ENCODE data around the gene CAP2.
"Not testable (repeated sequence)": the region's sequence is repeated elsewhere in the genome, so short reads cannot be mapped to it uniquely, and the experiment has no call there.

CAP2 gene

DNA sequence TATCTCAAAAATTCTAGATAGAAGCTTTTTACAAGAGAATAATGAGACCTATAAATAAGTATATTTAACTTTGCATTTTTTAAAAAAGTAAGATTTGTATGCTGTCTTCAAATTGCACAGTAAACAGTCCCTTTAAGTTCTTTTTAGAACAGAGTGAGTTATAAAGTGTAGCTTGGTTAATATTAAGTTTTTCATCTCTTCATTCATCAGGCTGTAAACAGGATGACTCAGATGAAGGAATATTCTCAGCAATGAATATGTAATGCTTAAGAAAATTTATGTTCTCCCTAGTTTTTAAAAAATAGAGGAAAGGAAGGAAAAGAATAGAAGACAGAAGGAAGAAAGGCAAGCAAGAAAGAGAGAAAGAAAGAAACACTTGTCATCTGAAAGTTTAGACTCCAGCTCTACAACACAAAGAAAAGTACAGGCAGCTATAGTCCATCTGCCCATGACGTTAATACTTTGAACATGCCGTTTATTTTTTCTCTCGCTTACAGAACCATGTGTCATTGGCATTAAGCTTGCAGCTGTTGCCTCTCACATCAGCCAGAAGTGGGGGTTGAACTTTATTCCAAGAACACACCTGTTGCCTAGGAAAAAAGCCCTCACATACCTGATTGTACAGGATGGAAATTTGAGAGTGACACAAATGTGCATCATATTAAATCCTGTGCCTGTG is 36.1 kb downstream of the CAP2 start:
- H3K4me3 ChIP-seq (replicated peaks in 1 of 2; ENCODE audit: low read depth in 2 of 2, low read length in 2 of 2): no peak overlapping the region
- no peak for DNase-seq (ENCODE audit: low read depth in 2 of 2)
- TF ChIP-seq, protein P1, sequence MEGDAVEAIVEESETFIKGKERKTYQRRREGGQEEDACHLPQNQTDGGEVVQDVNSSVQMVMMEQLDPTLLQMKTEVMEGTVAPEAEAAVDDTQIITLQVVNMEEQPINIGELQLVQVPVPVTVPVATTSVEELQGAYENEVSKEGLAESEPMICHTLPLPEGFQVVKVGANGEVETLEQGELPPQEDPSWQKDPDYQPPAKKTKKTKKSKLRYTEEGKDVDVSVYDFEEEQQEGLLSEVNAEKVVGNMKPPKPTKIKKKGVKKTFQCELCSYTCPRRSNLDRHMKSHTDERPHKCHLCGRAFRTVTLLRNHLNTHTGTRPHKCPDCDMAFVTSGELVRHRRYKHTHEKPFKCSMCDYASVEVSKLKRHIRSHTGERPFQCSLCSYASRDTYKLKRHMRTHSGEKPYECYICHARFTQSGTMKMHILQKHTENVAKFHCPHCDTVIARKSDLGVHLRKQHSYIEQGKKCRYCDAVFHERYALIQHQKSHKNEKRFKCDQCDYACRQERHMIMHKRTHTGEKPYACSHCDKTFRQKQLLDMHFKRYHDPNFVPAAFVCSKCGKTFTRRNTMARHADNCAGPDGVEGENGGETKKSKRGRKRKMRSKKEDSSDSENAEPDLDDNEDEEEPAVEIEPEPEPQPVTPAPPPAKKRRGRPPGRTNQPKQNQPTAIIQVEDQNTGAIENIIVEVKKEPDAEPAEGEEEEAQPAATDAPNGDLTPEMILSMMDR (IDR thresholded peaks at IDR 0.05; ENCODE audit: low read depth, low read length): no peak

DNA sequence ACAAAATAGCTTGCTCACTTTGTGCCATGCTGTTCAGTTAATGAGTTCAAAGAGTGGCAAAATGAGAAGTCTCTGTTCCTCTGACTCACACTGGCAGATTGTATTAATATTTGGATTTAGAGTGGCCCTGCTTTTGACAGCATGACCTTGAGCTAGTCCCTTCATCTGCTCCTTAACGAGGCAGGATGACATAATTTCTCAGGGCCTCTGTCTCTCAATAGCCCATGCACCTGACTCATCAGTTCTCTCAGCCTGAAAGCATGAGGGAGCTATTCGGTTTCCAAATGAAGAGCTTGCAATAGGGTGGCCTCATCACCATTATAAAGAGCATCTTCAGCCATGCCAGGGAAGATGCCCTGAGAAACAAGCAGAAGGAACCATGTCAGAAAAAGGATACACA is 38.2 kb downstream of the CAP2 start:
- peak in 1 of 2 donors; percentile 43 for DNase-seq (ENCODE audit: low read depth in 2 of 2)
- TF ChIP-seq, protein P1 (IDR thresholded peaks at IDR 0.05; ENCODE audit: low read depth, low read length): no peak
- H3K4me3 ChIP-seq (replicated peaks in 1 of 2; ENCODE audit: low read depth in 2 of 2, low read length in 2 of 2): no peak overlapping the region

DNA sequence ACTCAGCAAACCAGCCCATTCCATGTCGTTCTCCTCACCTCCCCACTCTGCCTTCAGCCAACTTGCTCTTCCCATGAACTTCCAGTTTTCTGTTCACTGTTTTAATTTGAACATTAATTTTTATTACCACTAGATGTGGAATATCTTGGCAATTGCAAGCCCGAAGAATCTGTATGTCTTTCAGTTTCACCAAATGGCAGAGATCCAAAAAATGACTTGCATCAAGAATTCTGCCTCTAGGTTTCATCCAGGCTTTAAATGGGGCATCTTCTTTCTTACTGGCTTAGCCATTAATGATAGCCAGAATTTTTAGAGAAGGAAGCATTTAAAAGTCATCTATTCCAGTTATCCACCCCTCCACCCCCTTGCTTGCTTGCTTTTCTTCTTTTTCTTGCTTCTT is 39.0 kb downstream of the CAP2 start:
- TF ChIP-seq, protein P1 (IDR thresholded peaks at IDR 0.05; ENCODE audit: low read depth, low read length): no peak
- H3K4me3 ChIP-seq (replicated peaks in 1 of 2; ENCODE audit: low read depth in 2 of 2, low read length in 2 of 2): no peak overlapping the region
- DNase-seq (ENCODE audit: low read depth in 2 of 2): peak; percentile 21 to 47

DNA sequence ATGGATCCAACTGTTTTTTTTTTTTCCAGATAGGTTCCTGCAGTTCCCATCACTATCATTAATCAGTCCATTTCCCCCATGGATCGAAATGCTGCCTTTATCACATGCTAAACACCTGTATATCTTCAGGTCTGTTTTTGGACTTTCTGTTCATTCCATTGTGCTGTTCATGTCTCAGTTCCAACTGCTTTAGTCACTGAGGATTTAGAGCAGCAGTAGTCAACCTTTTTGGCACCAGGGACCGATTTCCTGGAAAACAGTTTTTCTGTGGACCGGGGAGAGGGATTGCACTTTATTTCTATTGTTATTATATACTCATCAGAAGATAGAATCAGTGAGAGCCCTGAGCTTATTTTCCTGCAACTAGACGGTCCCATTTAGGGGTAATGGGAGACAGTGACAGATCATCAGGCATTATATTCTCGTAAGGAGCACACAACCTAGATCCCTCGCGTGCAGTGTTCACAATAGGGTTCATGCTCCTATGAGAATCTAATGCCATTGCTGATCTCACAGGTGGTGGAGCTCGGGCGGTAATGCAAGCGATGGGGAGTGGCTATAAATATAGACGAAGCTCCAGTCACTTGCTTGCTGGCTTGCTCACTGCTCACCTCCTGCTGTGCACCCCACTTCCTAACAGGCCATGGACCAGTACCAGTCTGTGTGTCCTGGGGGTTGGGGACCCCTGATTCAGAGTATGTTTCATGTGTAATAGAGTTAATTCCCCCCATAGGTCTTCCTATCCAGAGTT is 46.0 kb downstream of the CAP2 start:
- DNase-seq (ENCODE audit: low read depth in 2 of 2): no peak
- no peak overlapping the region for H3K4me3 ChIP-seq (replicated peaks in 1 of 2; ENCODE audit: low read depth in 2 of 2, low read length in 2 of 2)
- TF ChIP-seq, protein P1 (IDR thresholded peaks at IDR 0.05; ENCODE audit: low read depth, low read length): no peak

DNA sequence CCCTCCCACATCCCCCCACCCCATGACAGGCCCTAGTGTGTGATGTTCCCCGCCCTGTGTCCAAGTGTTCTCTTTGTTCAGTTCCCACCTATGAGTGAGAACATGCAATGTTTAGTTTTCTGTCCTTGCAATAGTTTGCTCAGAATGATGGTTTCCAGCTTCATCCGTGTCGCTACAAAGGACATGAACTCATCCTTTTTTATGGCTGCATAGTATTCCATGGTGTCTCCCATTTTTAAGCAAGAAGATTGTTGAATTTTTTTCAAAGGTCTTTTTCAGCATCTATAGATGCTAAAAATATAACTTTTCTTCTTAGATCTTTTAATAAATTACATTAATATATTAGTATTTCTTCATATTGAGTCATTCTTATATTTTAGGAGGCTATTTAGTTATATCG is 47.4 kb downstream of the CAP2 start:
- not testable (repeated sequence) for DNase-seq (ENCODE audit: low read depth in 2 of 2); H3K4me3 ChIP-seq (replicated peaks in 1 of 2; ENCODE audit: low read depth in 2 of 2, low read length in 2 of 2)

DNA sequence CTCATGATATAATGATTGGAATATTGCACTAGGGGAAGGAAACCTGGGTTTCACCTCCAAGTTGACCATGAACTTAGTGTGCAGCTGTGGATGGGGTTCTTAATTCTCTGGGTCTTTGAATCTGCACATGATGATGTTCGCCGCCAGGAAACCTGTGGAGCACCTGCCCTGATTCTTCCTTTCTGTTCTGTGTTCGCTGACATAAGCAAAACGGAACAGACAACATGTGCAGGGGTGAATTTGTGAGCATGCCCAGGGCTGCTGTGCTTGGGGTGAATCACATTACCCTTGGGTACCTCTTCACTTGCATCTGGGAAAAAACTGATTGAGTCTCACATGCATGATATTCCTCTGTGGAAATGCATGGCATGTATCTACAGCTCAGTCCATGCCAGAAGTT is 48.8 kb downstream of the CAP2 start:
- no peak overlapping the region for H3K4me3 ChIP-seq (replicated peaks in 1 of 2; ENCODE audit: low read depth in 2 of 2, low read length in 2 of 2)
- TF ChIP-seq, protein P1 (IDR thresholded peaks at IDR 0.05; ENCODE audit: low read depth, low read length): no peak
- DNase-seq (ENCODE audit: low read depth in 2 of 2): no peak

DNA sequence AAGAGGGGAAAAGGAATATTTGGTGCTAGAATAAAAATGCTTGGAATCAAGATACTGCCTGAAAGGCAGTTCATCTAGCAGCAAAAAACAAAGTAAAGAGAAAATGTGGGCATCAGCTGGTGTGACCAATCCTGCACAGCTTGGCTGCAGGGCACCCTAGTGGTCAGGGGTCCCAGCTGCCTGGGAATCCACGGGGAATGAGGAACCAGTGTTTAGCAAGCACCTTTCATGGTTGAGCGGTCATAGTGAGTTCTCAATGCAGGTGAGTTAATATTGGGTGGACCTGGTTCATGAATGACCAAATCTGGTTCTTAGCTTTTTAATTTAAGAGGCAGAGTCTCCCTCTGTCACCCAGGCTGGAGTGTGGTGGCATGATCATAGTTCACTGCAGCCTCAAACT is 53.3 kb downstream of the CAP2 start:
- TF ChIP-seq, protein P1 (IDR thresholded peaks at IDR 0.05; ENCODE audit: low read depth, low read length): no peak
- no peak overlapping the region for H3K4me3 ChIP-seq (replicated peaks in 1 of 2; ENCODE audit: low read depth in 2 of 2, low read length in 2 of 2)
- DNase-seq (ENCODE audit: low read depth in 2 of 2): no peak
